A549 (cell line): ENCODE data around the gene ICAM2. TPM values are rescaled to one million over a fixed set of nuclear protein-coding genes. Genes with fewer than 3 reads are reported as not detected.

Experiments used
- ATAC-seq, 2 experiments: fragments of 200-7000 bp in 1 of 2; fragments of >200 bp in 1 of 2; cut with Nextera tagmentation in 1 of 2; cut with Tn5 transposase in 1 of 2; 3 replicates each; pipeline versions ENCODE4 v1.8.0 to v1.9.1; 2018 to 2020; ENCODE audit warnings: mild to moderate bottlenecking in 1 of 2, moderate library complexity in 1 of 2
- CTCF ChIA-PET: fragments of 300-600 bp; sonication (Branson Sonifier 250); formaldehyde crosslinking; extraction: SDS; loops from one replicate; lab custom pipeline; 2021; ENCODE audit warnings: antibody characterized with exemption, inconsistent platforms; lab: Yijun Ruan, JAX
- POLR2A ChIA-PET: fragments of 350-600 bp; formaldehyde crosslinking; extraction: SDS; loops from one replicate; lab custom pipeline; 2021; ENCODE audit warnings: antibody characterized with exemption, inconsistent platforms; lab: Yijun Ruan, JAX
- DNase-seq, 2 experiments: peaks; one replicate each; pipeline versions ENCODE4 v3.0.0 to v3.0.0-alpha.2; 2011 to 2016; ENCODE audit warnings: low read depth in 1 of 2, low spot score in 1 of 2
- FAIRE-seq: peaks from 2 replicates; lab custom pipeline; 2011; peaks lifted over from hg19 to GRCh38; lab: Jason Lieb, UNC
- H3K27ac ChIP-seq, 2 experiments: fragments of >200 bp; sonication (Bioruptor Twin); formaldehyde crosslinking; 3 replicates each; pipeline ENCODE4 v1.5.1; 2016 to 2017
- H3K4me1 ChIP-seq: fragments of >200 bp; sonication (Bioruptor Twin); formaldehyde crosslinking; 3 replicates; pipeline ENCODE4 v1.6.1; 2016
- H3K4me2 ChIP-seq: fragments of >200 bp; sonication (Bioruptor Twin); formaldehyde crosslinking; 3 replicates; pipeline ENCODE4 v1.6.1; 2016
- H3K4me3 ChIP-seq: fragments of >200 bp; sonication (Bioruptor Twin); formaldehyde crosslinking; 3 replicates; pipeline ENCODE4 v1.5.1; 2016
- H3K9me3 ChIP-seq: fragments of >200 bp; sonication (Bioruptor Twin); formaldehyde crosslinking; 3 replicates; pipeline ENCODE4 v1.6.1; 2016
- ATOH8 ChIP-seq: fragments of 250-450 bp; sonication (Bioruptor Pico); IDR thresholded peaks from 2 replicates; pipeline ENCODE4 v1.5.0; 2020; ENCODE audit warnings: low read depth, mild to moderate bottlenecking, moderate library complexity
- BCL3 ChIP-seq: fragments of >200 bp; sonication (Bioruptor Twin); formaldehyde crosslinking; IDR thresholded peaks from 3 replicates; pipeline ENCODE4 v1.6.1; 2016
- CTCF ChIP-seq: fragments of >200 bp; sonication (Bioruptor Twin); formaldehyde crosslinking; IDR thresholded peaks from 3 replicates; pipeline ENCODE4 v1.5.1; 2016
- EHMT2 ChIP-seq: fragments of 200-600 bp; sonication (generic); IDR thresholded peaks from 2 replicates; pipeline ENCODE4 v1.6.1; 2016; ENCODE audit warnings: antibody characterized with exemption, low read depth, mild to moderate bottlenecking, moderate library complexity
- EP300 ChIP-seq, 2 experiments: fragments of >200 bp; sonication (Bioruptor Twin); formaldehyde crosslinking; IDR thresholded peaks; 2 replicates in 1 of 2; 3 replicates in 1 of 2; pipeline ENCODE4 v1.6.1; 2016 to 2017
- ESRRA ChIP-seq: fragments of 150-350 bp; IDR thresholded peaks from 2 replicates; pipeline ENCODE4 v1.6.1; 2014; ENCODE audit warnings: mild to moderate bottlenecking, low read length, borderline replicate concordance
- GATA3 ChIP-seq: IDR thresholded peaks from 2 replicates; pipeline ENCODE4 v1.6.1; 2012; ENCODE audit warnings: borderline replicate concordance
- HDAC2 ChIP-seq: fragments of 200-600 bp; sonication (generic); IDR thresholded peaks from 2 replicates; pipeline ENCODE4 v1.6.1; 2016
- HES2 ChIP-seq: fragments of >200 bp; sonication (Bioruptor Twin); formaldehyde crosslinking; IDR thresholded peaks from 2 replicates; pipeline ENCODE4 v1.6.1; 2016
- HEYL ChIP-seq: fragments of 250-450 bp; sonication (Bioruptor Pico); IDR thresholded peaks from 2 replicates; pipeline ENCODE4 v1.8.0; 2021; ENCODE audit warnings: mild to moderate bottlenecking, moderate library complexity
- HOXB13 ChIP-seq: fragments of 250-450 bp; sonication (Bioruptor Pico); IDR thresholded peaks from 2 replicates; pipeline ENCODE4 v1.5.0; 2020; ENCODE audit warnings: low read depth, mild to moderate bottlenecking, moderate library complexity
- MAFK ChIP-seq: fragments of 450-650 bp; IDR thresholded peaks from 2 replicates; pipeline ENCODE4 v1.6.1; 2014; ENCODE audit not compliant: partially characterized antibody
- MAX ChIP-seq: IDR thresholded peaks from 2 replicates; pipeline ENCODE4 v1.6.1; 2012
- MAZ ChIP-seq: fragments of 150-350 bp; IDR thresholded peaks from 2 replicates; pipeline ENCODE4 v1.6.1; 2014; ENCODE audit warnings: antibody characterized with exemption, low read depth, low read length, borderline replicate concordance
- NPAS2 ChIP-seq: fragments of 250-450 bp; sonication (Bioruptor Pico); IDR thresholded peaks from 2 replicates; pipeline ENCODE4 v1.8.0; 2022; ENCODE audit warnings: mild to moderate bottlenecking, moderate library complexity, borderline replicate concordance
- PHF8 ChIP-seq: fragments of 200-600 bp; sonication (generic); IDR thresholded peaks from 2 replicates; pipeline ENCODE4 v1.6.1; 2016; ENCODE audit warnings: low read depth, mild to moderate bottlenecking, antibody characterized with exemption, moderate library complexity, borderline replicate concordance
- RARB ChIP-seq: fragments of 250-450 bp; sonication (Bioruptor Pico); IDR thresholded peaks from 2 replicates; pipeline ENCODE4 v1.8.0; 2021; ENCODE audit warnings: mild to moderate bottlenecking, moderate library complexity
- USF2 ChIP-seq: fragments of 450-650 bp; IDR thresholded peaks from 2 replicates; pipeline ENCODE4 v1.6.1; 2014; ENCODE audit warnings: antibody characterized with exemption
- ZNF302 ChIP-seq: fragments of 250-450 bp; sonication (Bioruptor Pico); IDR thresholded peaks from 2 replicates; pipeline ENCODE4 v1.9.0; 2021; ENCODE audit warnings: inconsistent platforms, mild to moderate bottlenecking, moderate library complexity
- WGBS: methylation state at CpG from one replicate; pipeline ENCODE4 v1.1.6; 2017; ENCODE audit errors: missing lambda C conversion rate; 5-methylcytosine and 5-hydroxymethylcytosine counted together
- polyA plus RNA-seq, 4 experiments: library from polyadenylated mRNA; depleted of rRNA in 3 of 4; stranded (reverse); fragments of >200 nt; fragmentation: RNase III in 1 of 4; extraction: RNeasy Plus Mini Kit Qiagen cat#74134 plus additional on column Dnase treatment in 1 of 4; gene quantifications; 2 replicates in 3 of 4; 3 replicates in 1 of 4; pipeline ENCODE4 v1.2.3, GENCODE V29; 2011 to 2017

Gene ICAM2
- polyA plus RNA-seq, 2 of the 4 experiments (the other 2 are of a cell fraction) = not detected

GRCh38 chr17:64063088-64063487 is 42.7 kb upstream of the ICAM2 start:
- ATAC-seq (no peak), FAIRE-seq (no peak), DNase-seq (no peak)
- ChIA-PET CTCF (interaction anchor here (0.8 to 8.3 kb wide), 22 partner anchors 9 to 215 kb away, joined by 3 to 118 read pairs (median 5); partner anchors contain the start of genes ERN1 and GH1), POLR2A (interaction anchor here (1.1 to 1.4 kb wide), 3 partner anchors 67 to 82 kb away, joined by 3 to 8 read pairs (median 5); partner anchors contain the start of gene ERN1)
- H3K9me3 ChIP-seq = no peaks in the 10 kb centered on the region
- H3K27ac ChIP-seq = peak overlapping the region in 1 of 2 experiments; percentile 27; a peak in 2 of 6 replicates
- no peak overlapping the region for H3K4me2 ChIP-seq
- 92% methylated on average over 5 of the region's 5 CpGs for WGBS
- H3K4me3 ChIP-seq = no peak overlapping the region
- peaks cover 21% of the 10 kb centered on the region for H3K4me1 ChIP-seq
- TF ChIP-seq HEYL (CRISPR knock-in tag) = no peak
- no peak for TF ChIP-seq PHF8
- TF ChIP-seq EHMT2 = no peak
- no peak for TF ChIP-seq EP300 (IDR thresholded peaks at IDR 0.05)
- no peak for TF ChIP-seq BCL3

- WGBS = 89% methylated on average over 5 of the region's 5 CpGs
- ATAC-seq (no peak), DNase-seq (no peak), FAIRE-seq (peak; percentile 28)
- ChIA-PET CTCF (interaction anchor here (0.9 to 8.3 kb wide), 9 partner anchors 9 to 213 kb away, joined by 3 to 118 read pairs (median 5); partner anchors contain the start of gene CSHL1), POLR2A (no interaction called here)
- Histone ChIP-seq H3K9me3 (no peaks in the 10 kb centered on the region), H3K4me3 (no peak overlapping the region), H3K4me2 (no peak overlapping the region), H3K27ac (no peak overlapping the region), H3K4me1 (peaks cover 29% of the 10 kb centered on the region)
- no peak for TF ChIP-seq PHF8
- no peak for TF ChIP-seq MAX
Measured at GRCh38 chr17:64061178-64061898, 40.9 kb upstream of the ICAM2 start.

GRCh38 chr17:64060331-64060730 is 39.9 kb upstream of the ICAM2 start:
- POLR2A ChIA-PET = no interaction called here
- FAIRE-seq = no peak
- CTCF ChIA-PET = interaction anchor here (0.7 to 8.3 kb wide), 9 partner anchors 10 to 141 kb away, joined by 3 to 118 read pairs (median 3); no protein-coding TSS in a partner anchor
- peaks cover 29% of the 10 kb centered on the region for H3K4me1 ChIP-seq
- TF ChIP-seq NPAS2 (CRISPR knock-in tag) (no peak), MAFK (peak; percentile 24)
- TF ChIP-seq, all 56 proteins: peak for 1
- DNase-seq = no peak
- no peak overlapping the region for H3K4me2 ChIP-seq
- H3K4me3 ChIP-seq = no peak overlapping the region
- H3K9me3 ChIP-seq = no peaks in the 10 kb centered on the region
- WGBS = 87% methylated on average over 5 of the region's 5 CpGs
- no peak for ATAC-seq
- H3K27ac ChIP-seq = 0 out of 6 replicates have a peak overlapping the region, but pooled peaks of 1 of the 2 experiments have one; percentile 9

GRCh38 chr17:64059756-64060155 is 39.3 kb upstream of the ICAM2 start:
- FAIRE-seq (no peak), DNase-seq (no peak), ATAC-seq (no peak)
- TF ChIP-seq ESRRA (no peak), HES2 (no peak), HOXB13 (no peak)
- H3K4me2 ChIP-seq = no peak overlapping the region
- peak overlapping the region in 1 of 2 experiments; percentile 10; a peak in 1 of 6 replicates for H3K27ac ChIP-seq
- no peaks in the 10 kb centered on the region for H3K9me3 ChIP-seq
- no peak overlapping the region for H3K4me3 ChIP-seq
- WGBS = 92% methylated on average over 2 of the region's 2 CpGs
- CTCF ChIA-PET = interaction anchor here (0.7 to 8.3 kb wide), 8 partner anchors 11 to 140 kb away, joined by 3 to 118 read pairs (median 3); no protein-coding TSS in a partner anchor
- H3K4me1 ChIP-seq = peaks cover 29% of the 10 kb centered on the region
- POLR2A ChIA-PET = no interaction called here

- DNase-seq (no peak), ATAC-seq (no peak), FAIRE-seq (no peak)
- 82% methylated on average over 5 of the region's 5 CpGs for WGBS
- ChIA-PET CTCF (interaction anchor here (0.8 to 7.0 kb wide), 5 partner anchors 12 to 74 kb away, joined by 3 to 50 read pairs (median 12); no protein-coding TSS in a partner anchor), POLR2A (interaction anchor here (1.0 kb wide), 1 partner anchor 71 kb away, joined by 4 read pairs; the partner anchor contains the start of gene ERN1)
- H3K27ac ChIP-seq = peak overlapping the region in 1 of 2 experiments; percentile 42; a peak in 4 of 6 replicates
- H3K4me1 ChIP-seq = peaks cover 29% of the 10 kb centered on the region
- H3K4me2 ChIP-seq = peak overlapping the region; percentile 34
- H3K9me3 ChIP-seq = no peaks in the 10 kb centered on the region
- no peak overlapping the region for H3K4me3 ChIP-seq
- no peak for TF ChIP-seq ATOH8 (CRISPR knock-in tag)
- no peak for TF ChIP-seq EHMT2
- no peak for TF ChIP-seq USF2
- no peak for TF ChIP-seq GATA3
- TF ChIP-seq CTCF = no peak
- TF ChIP-seq MAZ = no peak
- no peak for TF ChIP-seq HDAC2
- no peak for TF ChIP-seq ZNF302 (CRISPR knock-in tag)
- no peak for TF ChIP-seq RARB (CRISPR knock-in tag)
Measured at GRCh38 chr17:64058621-64059020, 38.2 kb upstream of the ICAM2 start.
